ENCODE measurements around the gene XCR1. TPM values are rescaled to one million over a fixed set of nuclear protein-coding genes. Genes with fewer than 3 reads are reported as not detected.
"Not testable (repeated sequence)": the region's sequence is repeated elsewhere in the genome, so short reads cannot be mapped to it uniquely, and the experiment has no call there.

XCR1 gene
- total RNA-seq, 2 donors from 2014 or later: not detected

- not testable (repeated sequence) for DNase-seq (ENCODE audit: low spot score in 2 of 2); H3K27ac Mint-ChIP-seq; ATAC-seq; H3K36me3 Mint-ChIP-seq; H3K9me3 Mint-ChIP-seq
Observed at GRCh38 chr3:46053761-46054515, 26.7 kb upstream of the XCR1 start.

DNA sequence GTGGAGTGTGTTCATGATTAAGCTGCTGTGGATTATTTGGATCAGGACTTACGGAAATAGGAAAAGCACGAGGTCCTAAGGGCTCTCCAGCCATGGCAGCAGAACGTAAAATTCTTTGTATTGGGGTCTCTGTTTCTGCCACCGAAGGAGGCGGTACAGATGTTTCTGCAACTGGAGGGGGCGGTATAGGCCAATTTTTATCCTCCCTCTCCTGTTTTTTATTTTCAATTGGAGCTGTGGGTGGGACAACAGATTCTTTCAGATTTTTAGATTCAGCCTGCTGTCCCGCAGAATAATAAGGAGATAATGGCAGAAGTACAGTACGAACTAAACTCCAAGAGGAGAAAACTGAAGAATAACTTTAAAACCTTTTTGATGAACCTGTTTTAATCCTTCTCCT lies 26.0 kb upstream of the XCR1 start:
- H3K36me3 Mint-ChIP-seq; H3K9me3 Mint-ChIP-seq; DNase-seq (ENCODE audit: low spot score in 2 of 2); H3K27ac Mint-ChIP-seq; ATAC-seq: not testable (repeated sequence)

DNA sequence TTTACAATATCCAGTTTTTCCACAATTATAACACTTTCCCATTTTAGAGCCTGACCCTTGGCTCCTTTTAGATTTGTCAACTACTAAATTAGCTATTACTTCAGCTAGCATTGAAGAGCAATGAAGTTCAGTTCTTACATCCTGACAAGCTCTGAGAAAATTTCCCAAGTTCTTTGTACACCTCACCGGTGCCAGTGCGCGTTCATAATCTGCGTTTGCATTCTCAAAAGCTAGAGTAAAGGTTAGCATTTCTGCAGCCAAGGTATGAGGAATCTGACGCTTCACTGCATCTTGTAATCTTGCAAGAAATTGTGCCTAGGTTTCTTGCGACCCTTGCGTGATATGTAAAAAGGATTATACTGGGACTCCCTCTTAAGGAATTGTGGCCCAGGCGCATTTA lies 25.2 kb upstream of the XCR1 start:
- Mint-ChIP-seq H3K36me3 (peaks cover 0 to 5% of the 10 kb centered on the region in 2 donors), H3K9me3 (no peaks in the 10 kb centered on the region), H3K27ac (no peak overlapping the region)
- DNase-seq (ENCODE audit: low spot score in 2 of 2) (no peak), ATAC-seq (no peak)

- H3K36me3 Mint-ChIP-seq: peaks cover 0 to 13% of the 10 kb centered on the region in 2 donors
- ATAC-seq (no peak), DNase-seq (ENCODE audit: low spot score in 2 of 2) (no peak)
- no peak overlapping the region for H3K27ac Mint-ChIP-seq
- H3K9me3 Mint-ChIP-seq: peaks cover 0 to 11% of the 10 kb centered on the region in 2 donors
Observed at GRCh38 chr3:46049093-46049492, 21.8 kb upstream of the XCR1 start.

DNA sequence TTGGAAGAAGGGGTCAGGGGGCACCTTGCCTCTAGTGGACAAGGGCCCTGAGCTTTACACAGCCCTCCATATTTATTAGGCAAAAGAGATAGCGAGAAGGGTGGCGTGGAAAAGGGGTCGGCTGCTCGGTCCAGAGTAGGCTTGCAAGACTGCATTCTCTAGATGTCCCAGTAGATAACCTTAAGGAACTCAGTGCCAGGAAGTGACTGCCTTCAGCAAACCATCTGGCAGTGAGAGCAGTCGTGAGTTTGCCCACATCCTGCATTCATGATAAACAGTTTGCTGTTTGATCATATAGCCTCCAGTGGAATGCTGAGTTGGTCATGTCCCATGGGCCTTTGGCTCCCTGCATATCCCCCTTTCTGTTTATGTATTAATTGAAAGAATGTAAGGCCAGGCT lies 18.9 kb upstream of the XCR1 start:
- not testable (repeated sequence) for DNase-seq (ENCODE audit: low spot score in 2 of 2); H3K27ac Mint-ChIP-seq
- peak in 1 of 2 donors; percentile 46 for ATAC-seq
- Mint-ChIP-seq H3K9me3 (peaks cover 11 to 12% of the 10 kb centered on the region in 2 donors), H3K36me3 (peaks cover 7 to 13% of the 10 kb centered on the region in 2 donors)

GRCh38 chr3:46038916-46039315 lies 11.6 kb upstream of the XCR1 start:
- Mint-ChIP-seq H3K27ac (no peak overlapping the region), H3K36me3 (peaks cover 0 to 10% of the 10 kb centered on the region in 2 donors), H3K9me3 (peaks cover 0 to 14% of the 10 kb centered on the region in 2 donors)
- DNase-seq (ENCODE audit: low spot score in 2 of 2) (no peak), ATAC-seq (no peak)

- not testable (repeated sequence) for H3K27ac Mint-ChIP-seq; H3K36me3 Mint-ChIP-seq; ATAC-seq; DNase-seq (ENCODE audit: low spot score in 2 of 2)
- peaks cover 0 to 14% of the 10 kb centered on the region in 2 donors for H3K9me3 Mint-ChIP-seq
Observed at GRCh38 chr3:46038071-46038470, 10.8 kb upstream of the XCR1 start.

- Mint-ChIP-seq H3K27ac (no peak overlapping the region), H3K9me3 (peaks cover 0 to 2% of the 10 kb centered on the region in 2 donors), H3K36me3 (peaks cover 0 to 2% of the 10 kb centered on the region in 2 donors)
- ATAC-seq (no peak), DNase-seq (ENCODE audit: low spot score in 2 of 2) (no peak)
Observed at GRCh38 chr3:46036191-46036590, 8.9 kb upstream of the XCR1 start.

GRCh38 chr3:46031747-46032146 lies 4.5 kb upstream of the XCR1 start:
- Mint-ChIP-seq H3K36me3 (peaks cover 10 to 31% of the 10 kb centered on the region in 2 donors), H3K9me3 (peaks cover 9 to 25% of the 10 kb centered on the region in 2 donors), H3K27ac (no peak overlapping the region)
- no peak for DNase-seq (ENCODE audit: low spot score in 2 of 2)
- ATAC-seq: no peak

DNA sequence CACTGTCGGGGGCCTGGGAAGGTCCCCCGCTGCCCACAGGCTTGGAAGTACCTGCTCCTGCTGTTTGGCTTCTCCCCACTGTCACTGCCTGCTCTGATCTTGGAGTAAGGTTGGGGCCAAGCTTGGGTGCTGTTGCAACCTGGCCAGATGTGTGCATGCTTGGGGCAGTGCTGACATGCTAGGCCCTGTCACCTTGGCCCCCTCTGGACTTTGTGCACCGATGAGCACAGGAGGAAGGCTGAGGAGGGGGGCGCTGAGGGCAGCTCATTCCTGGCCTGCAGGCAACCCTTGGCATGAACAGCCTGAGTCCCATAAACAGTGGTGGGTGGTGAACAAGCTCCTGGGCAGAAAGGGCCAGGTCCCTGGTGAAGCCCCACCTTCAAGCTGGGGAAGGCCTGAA lies 4.0 kb upstream of the XCR1 start:
- Mint-ChIP-seq H3K9me3 (peaks cover 9 to 25% of the 10 kb centered on the region in 2 donors), H3K36me3 (peaks cover 10 to 31% of the 10 kb centered on the region in 2 donors), H3K27ac (no peak overlapping the region)
- ATAC-seq (no peak), DNase-seq (ENCODE audit: low spot score in 2 of 2) (no peak)

DNA sequence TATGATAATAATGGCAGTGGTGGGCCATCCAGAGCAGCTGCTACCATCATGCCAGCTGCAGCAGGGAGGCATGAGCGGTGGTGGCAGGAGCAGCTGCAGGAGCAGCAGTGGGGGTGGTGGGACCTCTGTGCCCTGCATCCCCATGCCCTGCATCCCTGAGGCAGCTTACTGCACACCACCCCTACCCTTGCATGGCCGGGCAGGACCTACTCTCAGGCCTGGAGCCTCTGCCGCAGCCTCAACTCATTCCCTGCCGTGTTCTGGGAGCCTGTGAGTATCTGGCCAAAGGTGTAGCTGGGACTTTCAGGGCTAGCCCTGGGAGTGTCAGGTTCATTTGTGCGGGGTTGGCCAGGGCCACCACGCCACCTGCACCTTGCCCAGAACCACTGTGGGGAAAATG lies 3.3 kb upstream of the XCR1 start:
- DNase-seq (ENCODE audit: low spot score in 2 of 2) (no peak), ATAC-seq (no peak)
- Mint-ChIP-seq H3K27ac (no peak overlapping the region), H3K36me3 (peaks cover 10 to 31% of the 10 kb centered on the region in 2 donors), H3K9me3 (peaks cover 9 to 25% of the 10 kb centered on the region in 2 donors)

- peaks cover 9 to 25% of the 10 kb centered on the region in 2 donors for H3K9me3 Mint-ChIP-seq
- DNase-seq (ENCODE audit: low spot score in 2 of 2) (no peak), ATAC-seq (no peak)
- peaks cover 10 to 31% of the 10 kb centered on the region in 2 donors for H3K36me3 Mint-ChIP-seq
- H3K27ac Mint-ChIP-seq: no peak overlapping the region
Observed at GRCh38 chr3:46029953-46030543, 2.8 kb upstream of the XCR1 start.

DNA sequence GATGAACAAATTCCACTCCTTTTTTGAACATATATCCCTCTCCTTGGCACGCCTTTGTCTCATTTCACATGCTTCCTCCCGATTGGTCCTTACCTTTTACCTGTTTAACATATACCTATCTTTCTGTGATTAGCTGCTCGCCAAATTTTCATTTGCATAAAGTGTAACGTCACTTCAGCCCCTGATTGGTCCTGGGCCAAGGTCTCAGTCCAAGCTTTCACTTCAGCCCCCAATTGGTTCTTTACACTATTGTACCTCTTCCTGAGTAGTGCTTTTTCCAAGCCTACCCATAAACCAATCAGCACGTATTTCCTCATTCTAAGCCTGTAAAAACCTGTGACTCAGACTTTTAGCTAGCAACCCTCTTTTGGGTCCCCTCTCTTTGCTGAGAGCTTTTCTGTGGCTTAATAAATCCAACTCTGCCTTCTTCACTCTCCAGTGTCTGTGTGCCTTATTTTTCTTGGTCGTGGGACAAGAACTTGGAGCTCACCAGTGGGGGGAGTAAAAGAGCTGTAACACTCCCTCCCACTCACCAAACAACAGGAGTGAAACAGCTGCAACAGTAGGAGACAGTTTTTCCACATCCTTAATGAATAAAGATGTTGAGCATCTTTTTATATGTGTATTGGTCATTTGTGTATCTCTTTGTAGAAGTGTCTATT lies 584 bp upstream of the XCR1 start:
- no peak for DNase-seq (ENCODE audit: low spot score in 2 of 2)

GRCh38 chr3:46025139-46025538 lies 2.1 kb downstream of the XCR1 start:
- Mint-ChIP-seq H3K9me3 (peaks cover 9 to 25% of the 10 kb centered on the region in 2 donors), H3K36me3 (peaks cover 10 to 28% of the 10 kb centered on the region in 2 donors), H3K27ac (no peak overlapping the region)
- DNase-seq (ENCODE audit: low spot score in 2 of 2) (no peak), ATAC-seq (no peak)

More for the DNA sequence above, 584 bp upstream of the XCR1 start:
- peaks cover 10 to 31% of the 10 kb centered on the region in 2 donors for H3K36me3 Mint-ChIP-seq
- no peak overlapping the region for H3K27ac Mint-ChIP-seq
- H3K9me3 Mint-ChIP-seq: peaks cover 9 to 25% of the 10 kb centered on the region in 2 donors
- ATAC-seq: no peak

DNA sequence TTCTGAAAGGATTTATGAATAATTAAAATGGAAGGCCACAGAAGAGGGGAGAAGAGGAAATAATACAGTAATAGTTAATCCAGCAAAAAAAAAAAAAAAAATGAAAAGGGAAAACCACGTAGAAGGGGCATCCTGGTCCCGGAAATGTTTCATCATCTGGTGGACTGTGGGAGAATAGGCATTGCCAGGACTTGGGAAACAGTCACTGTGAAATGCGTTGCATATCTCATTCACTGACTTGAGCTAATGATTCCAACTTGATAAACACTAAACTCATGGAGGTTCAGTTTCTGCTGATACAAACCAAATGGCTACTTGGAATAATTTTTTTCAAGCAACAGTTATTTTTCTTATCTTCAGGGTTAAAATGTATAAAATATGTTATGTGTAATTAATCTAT lies 3.2 kb downstream of the XCR1 start:
- ATAC-seq: no peak
- no peak overlapping the region for H3K27ac Mint-ChIP-seq

GRCh38 chr3:46022909-46023785 lies 4.1 kb downstream of the XCR1 start:
- no peak for DNase-seq (ENCODE audit: low spot score in 2 of 2)
- no peak for ATAC-seq
- Mint-ChIP-seq H3K27ac (no peak overlapping the region), H3K36me3 (peaks cover 5 to 19% of the 10 kb centered on the region in 2 donors), H3K9me3 (peaks cover 5 to 15% of the 10 kb centered on the region in 2 donors)

More for the DNA sequence above, 3.2 kb downstream of the XCR1 start:
- DNase-seq (ENCODE audit: low spot score in 2 of 2): no peak
- peaks cover 9 to 23% of the 10 kb centered on the region in 2 donors for H3K9me3 Mint-ChIP-seq
- peaks cover 10 to 29% of the 10 kb centered on the region in 2 donors for H3K36me3 Mint-ChIP-seq

Data from activated naive CD4-positive, alpha-beta T cell treated with anti-CD3 and anti-CD28 coated beads, Interleukin-2, amount 50 U/mL, for 72 hours (primary cell).